ENCODE data around the gene TSPAN1.

Gene TSPAN1

DNA sequence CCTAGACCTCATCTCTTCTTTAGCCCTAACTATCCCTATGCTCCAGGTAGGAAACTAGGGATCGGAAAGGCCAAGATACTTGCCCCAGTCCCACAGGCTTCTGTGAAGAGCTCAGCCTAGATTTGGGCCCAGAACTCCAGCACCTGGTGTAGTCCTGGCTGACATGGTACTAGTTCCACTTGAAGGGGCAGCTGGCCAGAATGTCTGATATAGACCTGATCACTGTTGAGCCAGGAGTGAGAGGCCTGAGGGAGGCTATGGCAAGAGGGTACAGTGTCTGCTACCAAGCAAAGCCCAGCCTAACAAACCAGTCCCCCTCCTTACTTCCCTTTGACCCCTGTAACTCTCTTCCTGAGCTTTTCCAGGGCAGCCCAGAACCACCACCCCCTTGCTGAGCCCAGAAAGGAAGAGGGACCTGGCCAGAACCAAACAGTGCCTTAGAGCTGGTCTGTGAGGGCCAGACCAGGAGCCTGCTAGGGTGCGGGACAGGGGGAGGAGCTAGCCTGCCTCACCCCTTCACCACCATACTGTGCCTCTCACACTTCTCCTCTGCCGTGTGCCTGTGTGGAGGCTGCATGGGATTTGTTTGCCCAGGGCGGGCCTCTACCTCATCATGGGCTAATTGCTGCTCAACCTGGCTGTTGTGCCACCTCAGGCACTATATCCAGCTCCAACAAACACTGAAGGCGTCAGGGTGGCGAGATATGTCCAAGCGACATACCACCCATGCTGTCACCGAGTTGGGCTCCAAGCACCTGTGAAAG lies 12.4 kb downstream of the TSPAN1 start:
- TF ChIP-seq POLR2A (IDR thresholded peaks at IDR 0.05; ENCODE audit: low read length), result no peak
- TF ChIP-seq GATA1 (IDR thresholded peaks at IDR 0.05; ENCODE audit: low read depth, low read length), result no peak
- DNase-seq, result no peak

DNA sequence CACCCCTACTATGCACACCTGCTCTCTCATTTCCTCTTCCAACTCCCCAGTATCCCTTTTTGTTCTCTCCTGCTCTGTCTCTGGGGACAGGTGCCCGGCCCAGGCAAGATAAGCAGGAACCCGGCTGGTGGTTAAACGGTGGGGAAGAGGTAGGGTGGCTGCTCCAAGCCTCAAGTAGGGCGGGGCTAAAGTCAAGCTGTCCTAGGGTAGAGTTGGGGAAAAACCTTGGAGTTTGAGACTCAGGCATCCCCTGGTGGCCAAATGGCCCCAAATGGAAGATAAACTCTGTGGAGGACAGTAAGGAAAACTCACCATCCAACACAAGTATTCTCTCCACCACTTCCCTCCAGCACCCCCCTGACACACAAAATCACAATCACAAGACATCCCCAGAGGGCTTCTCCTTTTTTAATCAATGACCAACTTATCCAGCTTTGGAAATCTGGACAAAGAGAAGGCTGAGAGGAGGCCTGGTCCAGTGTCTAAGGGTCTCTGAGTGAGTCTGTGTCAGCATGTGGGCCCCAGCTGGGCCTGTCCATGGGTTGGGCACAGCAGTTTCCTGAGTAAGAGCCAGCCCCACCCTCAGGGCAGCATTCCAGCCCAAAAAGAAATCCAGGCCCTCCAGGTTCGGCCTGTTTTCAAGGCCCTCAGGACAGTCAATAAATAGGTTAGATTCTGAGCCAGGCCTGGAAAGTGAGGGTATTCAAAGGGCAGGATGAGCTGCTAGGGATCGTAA lies 13.6 kb downstream of the TSPAN1 start:
- DNase-seq, result no peak
- no peak for TF ChIP-seq GATA1 (IDR thresholded peaks at IDR 0.05; ENCODE audit: low read depth, low read length)
- no peak for TF ChIP-seq POLR2A (IDR thresholded peaks at IDR 0.05; ENCODE audit: low read length)

DNA sequence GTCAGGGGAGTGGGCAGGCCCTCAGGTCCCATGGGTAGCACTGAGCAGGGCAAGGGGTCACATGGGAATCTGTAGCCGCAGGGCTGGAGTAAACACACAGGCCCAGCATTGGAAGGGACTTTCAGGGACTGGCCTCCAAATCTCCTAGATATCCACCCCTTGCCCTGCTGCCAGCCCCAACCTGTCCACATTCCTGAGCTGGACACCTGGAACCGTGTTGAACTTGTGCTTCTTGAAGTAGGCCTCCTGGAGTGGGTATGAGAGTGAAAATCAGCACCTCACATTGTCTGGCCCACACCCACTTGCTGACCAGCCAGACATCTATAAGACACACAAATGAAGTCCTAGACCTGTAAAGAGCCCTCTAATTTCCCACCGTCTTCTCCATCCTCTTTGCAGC lies 15.7 kb downstream of the TSPAN1 start:
- DNase-seq, result no peak
- TF ChIP-seq POLR2A (IDR thresholded peaks at IDR 0.05; ENCODE audit: low read length) (no peak), GATA1 (IDR thresholded peaks at IDR 0.05; ENCODE audit: low read depth, low read length) (no peak)

DNA sequence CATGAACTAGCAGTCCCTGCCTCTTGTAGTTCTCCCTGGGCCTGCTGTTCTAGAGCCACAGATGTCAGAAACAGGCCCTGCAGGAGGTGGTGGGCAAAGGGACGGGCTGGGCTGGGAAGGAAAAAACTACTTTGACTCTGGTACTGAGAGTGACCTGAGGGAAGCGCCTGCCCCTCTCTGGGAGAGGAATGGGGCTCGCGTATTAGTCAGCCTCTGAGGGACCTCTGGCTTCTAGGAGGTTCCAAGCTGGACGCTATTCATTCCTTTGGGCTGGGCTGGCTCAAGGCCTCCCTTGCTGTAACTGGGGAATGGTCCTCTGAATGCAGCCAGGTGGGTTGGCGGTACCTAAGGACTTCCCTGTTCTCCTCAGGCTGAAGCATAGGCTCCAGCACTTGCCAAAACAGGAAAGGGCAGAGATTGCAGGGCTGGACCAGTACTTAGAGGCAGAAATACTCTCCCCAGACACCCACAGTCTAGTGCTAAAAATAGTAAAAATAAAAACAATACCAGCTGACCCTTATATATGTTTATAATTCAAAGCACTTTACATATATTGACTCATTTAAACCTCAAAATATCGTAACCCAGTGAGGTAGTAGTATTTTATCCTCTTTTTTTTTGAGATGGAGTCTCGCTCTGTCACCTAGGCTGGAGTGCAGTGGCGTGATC lies 16.3 kb downstream of the TSPAN1 start:
- DNase-seq, result no peak
- no peak for TF ChIP-seq POLR2A (IDR thresholded peaks at IDR 0.05; ENCODE audit: low read length)
- no peak for TF ChIP-seq GATA1 (IDR thresholded peaks at IDR 0.05; ENCODE audit: low read depth, low read length)

DNA sequence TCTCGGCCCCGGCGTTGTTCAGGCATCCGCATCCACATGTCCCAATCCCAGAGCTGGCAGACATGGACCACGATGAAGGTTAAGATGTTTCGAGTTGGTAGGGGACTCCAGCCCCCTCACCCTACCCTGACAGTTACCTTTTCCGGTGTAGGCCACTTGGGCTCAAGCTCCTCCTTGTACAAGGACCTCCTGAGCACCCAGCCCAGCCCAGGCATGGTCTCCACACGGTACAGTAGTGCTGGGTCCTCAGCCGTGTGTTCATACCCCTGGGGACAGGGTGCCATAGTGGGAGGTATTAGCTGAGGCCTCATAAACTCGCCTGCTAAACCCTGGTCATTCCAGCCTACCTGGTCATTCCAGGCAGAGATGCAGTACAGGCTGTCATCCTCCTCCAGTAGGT lies 17.3 kb downstream of the TSPAN1 start:
- DNase-seq, result no peak
- TF ChIP-seq GATA1 (IDR thresholded peaks at IDR 0.05; ENCODE audit: low read depth, low read length) (no peak), POLR2A (IDR thresholded peaks at IDR 0.05; ENCODE audit: low read length) (no peak)

DNA sequence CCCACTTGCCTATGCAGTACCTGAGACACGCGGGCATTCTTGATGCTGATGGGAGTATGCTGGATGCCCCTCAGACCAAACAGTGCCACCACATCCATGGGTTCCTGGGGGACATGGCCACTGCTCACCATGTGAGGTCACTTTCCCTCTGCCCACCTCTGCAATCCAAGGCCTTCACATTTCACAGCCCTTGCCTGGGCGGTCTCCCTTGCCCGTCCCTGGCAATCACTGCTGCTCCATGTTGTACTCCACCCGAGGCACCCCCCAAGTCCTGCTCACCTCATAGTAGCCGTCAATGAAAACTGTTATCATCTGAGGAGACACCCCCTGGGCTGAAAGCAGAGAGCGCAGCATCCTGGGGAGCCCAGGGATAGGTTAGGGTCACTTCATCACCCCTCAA lies 18.4 kb downstream of the TSPAN1 start:
- TF ChIP-seq POLR2A (IDR thresholded peaks at IDR 0.05; ENCODE audit: low read length) (no peak), GATA1 (IDR thresholded peaks at IDR 0.05; ENCODE audit: low read depth, low read length) (no peak)
- no peak for DNase-seq

DNA sequence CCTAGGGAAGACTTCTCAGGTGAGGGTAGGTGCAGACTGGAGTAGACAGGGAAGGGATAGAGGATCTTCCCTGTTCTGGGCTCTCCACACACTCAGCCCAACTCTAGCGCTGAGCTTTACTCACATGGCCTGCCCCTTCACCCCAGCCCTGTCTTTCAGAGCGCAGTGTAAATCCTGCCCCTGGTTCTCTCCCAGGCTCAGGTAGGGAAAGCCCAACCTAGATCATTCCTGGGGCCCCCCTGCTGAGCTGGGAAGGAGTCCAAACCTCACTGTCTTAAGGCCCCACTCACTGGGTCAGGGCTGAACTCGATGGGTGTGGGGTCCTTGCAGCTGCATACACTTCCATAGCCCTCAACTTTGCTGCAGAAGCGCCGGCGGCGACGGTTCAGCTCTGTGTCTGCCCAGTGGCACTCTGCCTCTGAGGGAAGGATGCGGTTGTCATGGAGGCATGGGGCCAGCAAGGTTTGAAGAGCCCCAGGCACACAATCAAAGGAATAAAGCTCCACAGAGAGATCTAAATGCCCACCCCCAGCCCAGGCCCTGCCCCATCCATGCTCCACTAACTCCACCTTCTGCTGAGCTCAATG lies 19.2 kb downstream of the TSPAN1 start:
- no peak for TF ChIP-seq POLR2A (IDR thresholded peaks at IDR 0.05; ENCODE audit: low read length)
- TF ChIP-seq GATA1 (IDR thresholded peaks at IDR 0.05; ENCODE audit: low read depth, low read length), result no peak
- DNase-seq, result no peak

DNA sequence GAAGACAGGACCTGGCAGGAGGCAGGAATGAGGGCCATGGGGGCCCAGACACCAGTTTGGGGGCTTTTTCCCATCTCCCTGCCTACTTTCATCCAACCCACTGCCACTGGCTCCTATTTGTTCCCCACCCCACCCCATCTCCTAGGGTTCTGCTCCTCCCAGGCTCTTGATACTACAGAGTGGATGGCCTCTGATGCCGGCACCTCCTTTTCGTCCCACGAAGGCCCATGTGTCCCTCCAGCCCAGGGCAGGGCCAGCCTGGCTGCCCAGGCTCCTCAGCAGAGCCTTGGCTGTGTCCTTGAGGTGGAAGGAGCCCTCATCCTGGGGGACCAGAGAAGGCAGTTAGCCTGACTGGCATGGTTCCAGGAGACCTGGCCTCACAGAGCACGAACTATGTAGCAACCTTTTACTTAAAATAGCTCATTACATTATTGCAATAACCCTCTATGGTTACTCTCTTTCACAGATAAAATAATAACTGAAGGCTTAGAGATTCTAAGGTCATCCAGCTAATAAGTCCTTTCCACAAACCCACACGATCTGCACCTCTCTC lies 19.8 kb downstream of the TSPAN1 start:
- TF ChIP-seq POLR2A (IDR thresholded peaks at IDR 0.05; ENCODE audit: low read length) (no peak), GATA1 (IDR thresholded peaks at IDR 0.05; ENCODE audit: low read depth, low read length) (no peak)
- no peak for DNase-seq

DNA sequence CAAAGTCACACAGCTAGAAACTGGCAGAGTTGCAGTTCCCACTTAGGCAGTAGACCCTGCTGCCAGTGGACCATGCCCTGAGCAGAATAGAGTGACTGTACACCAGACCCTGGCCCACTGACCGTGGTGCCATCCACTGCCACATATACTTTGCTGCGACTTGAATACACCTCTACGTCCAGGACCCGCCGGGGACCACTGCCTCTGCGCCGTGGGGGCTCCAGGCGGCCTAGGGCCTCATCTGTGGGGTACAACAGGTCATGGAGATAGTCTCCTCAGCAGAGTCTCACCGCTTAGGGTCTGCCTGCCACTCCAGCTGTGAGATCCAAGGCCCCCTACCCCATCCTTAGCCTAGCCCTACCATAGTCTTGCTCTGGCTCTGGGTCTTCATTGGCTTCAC lies 21.7 kb downstream of the TSPAN1 start:
- TF ChIP-seq POLR2A (IDR thresholded peaks at IDR 0.05; ENCODE audit: low read length) (no peak), GATA1 (IDR thresholded peaks at IDR 0.05; ENCODE audit: low read depth, low read length) (no peak)
- DNase-seq, result no peak

DNA sequence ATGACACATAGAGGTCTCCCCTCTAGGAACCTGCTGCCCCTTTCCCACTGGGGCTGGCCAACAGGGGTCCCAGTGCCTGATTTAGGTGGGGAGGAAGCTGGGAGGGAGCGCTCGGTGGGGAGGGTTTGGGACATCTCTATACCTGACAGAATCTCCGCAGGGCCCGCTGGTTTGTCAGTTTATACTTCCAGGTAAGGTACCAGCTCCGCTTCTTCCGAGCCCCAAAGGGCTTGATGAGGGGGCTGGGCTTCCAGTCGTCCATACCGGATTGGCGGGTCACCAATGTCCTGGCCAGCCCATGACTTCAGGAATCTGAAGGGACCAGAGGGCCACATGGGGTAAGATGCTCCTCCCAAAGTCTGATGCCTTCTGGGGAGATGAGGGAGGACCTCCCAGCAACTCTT lies 22.7 kb downstream of the TSPAN1 start:
- TF ChIP-seq GATA1 (IDR thresholded peaks at IDR 0.05; ENCODE audit: low read depth, low read length), result no peak
- no peak for TF ChIP-seq POLR2A (IDR thresholded peaks at IDR 0.05; ENCODE audit: low read length)
- no peak for DNase-seq

DNA sequence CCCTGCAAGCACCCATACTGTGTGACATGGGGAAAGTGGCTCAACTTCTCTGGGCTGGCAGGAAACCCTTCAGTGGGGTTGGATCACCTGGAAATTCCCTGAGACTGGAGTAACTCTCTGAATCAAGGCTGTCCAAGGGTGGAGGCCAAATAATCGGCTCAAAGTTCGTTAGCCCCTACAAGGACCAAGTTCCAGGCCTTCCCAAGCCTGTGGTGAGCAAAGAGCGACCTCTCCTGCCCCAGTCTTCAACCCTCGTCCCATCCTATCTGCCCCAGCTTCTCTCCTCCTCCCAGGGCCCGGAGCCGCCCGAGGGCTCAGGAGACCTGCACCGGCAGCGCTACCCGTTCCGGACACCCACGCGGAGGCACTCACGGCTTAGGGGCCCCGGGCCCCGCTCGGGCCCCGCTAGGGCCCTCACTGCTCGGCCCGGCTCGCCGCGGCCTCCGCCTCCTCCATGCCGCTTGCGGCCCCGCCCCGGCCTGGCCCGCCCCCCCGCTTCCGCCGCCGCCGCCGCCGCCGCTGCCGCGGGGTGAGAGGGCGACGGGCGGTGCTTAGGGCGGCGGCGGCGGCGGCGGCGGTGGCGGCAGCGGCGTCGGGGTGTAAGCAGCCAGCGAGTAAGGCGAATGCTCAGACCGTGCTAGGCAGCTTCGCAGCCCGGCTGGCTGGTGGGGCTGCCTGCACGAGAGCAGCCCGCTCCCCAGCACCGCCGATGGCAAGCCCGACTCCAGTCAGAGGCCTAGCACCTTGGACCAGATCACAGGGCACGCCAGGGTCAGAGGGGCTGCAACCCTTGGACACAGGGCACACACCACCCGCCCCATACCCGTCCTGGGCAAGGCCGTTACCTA lies 23.3 kb downstream of the TSPAN1 start, which contains the start of gene POMGNT1:
Gene POMGNT1, minus strand, starts transcription at position 471 of the 848 bp plus-strand sequence. CDS start 613 bp downstream, outside the sequence.
- DNase-seq, result peak; percentile 86 to 90
- no peak for TF ChIP-seq GATA1 (IDR thresholded peaks at IDR 0.05; ENCODE audit: low read depth, low read length)
- TF ChIP-seq POLR2A (IDR thresholded peaks at IDR 0.05; ENCODE audit: low read length), result peak; percentile 57

DNA sequence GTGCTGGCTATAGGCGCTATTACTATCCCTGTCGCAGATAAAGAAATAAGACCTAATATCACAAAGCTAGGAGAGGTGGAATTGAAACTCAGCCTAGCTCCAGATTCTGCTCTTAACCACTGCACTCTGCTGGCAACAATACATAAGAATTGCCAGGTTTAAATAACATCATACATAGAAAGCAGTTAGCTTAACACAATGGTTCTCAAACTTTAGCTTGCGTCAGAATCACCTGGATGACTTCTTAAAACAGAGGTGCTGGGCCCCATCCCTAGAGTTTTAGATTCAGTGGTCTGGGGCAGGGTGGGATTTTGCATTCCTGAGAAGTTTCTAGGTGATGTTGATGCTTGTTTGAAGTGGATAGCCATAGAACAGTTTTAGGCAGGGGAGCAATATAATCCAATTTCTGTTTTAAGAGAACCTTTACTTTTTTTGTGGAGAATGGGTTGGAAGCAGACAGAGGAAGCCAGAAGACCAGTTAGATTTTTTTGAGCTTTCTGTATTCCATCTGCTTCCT lies 24.4 kb downstream of the TSPAN1 start:
- TF ChIP-seq POLR2A (IDR thresholded peaks at IDR 0.05; ENCODE audit: low read length) (no peak), GATA1 (IDR thresholded peaks at IDR 0.05; ENCODE audit: low read depth, low read length) (no peak)
- DNase-seq, result peak in 1 of 2 experiments; percentile 12

Measured in erythroblast (primary cell).